Skeletal muscle satellite cell (primary cell): ENCODE results near the gene NLGN3.

ENCODE experiments used
- H3K27me3 ChIP-seq: 2 replicates; pipeline ENCODE4 v1.7.0; 2013; ENCODE audit warnings: low read length; ENCODE audit not compliant: control insufficient read depth, insufficient read depth
- H3K36me3 ChIP-seq: 2 replicates; pipeline ENCODE4 v1.7.0; 2013; ENCODE audit warnings: mild to moderate bottlenecking, control low read depth, low read length; ENCODE audit not compliant: insufficient read depth
- H3K4me1 ChIP-seq: 2 replicates; pipeline ENCODE4 v1.7.0; 2013; ENCODE audit warnings: low read length; ENCODE audit not compliant: control insufficient read depth, insufficient read depth
- H3K4me2 ChIP-seq: 2 replicates; pipeline ENCODE4 v1.7.0; 2013; ENCODE audit warnings: mild to moderate bottlenecking, low read length
- H3K4me3 ChIP-seq: 2 replicates; pipeline ENCODE4 v1.7.0; 2013; ENCODE audit warnings: low read length
- H3K9ac ChIP-seq: 2 replicates; pipeline ENCODE4 v1.7.0; 2013; ENCODE audit warnings: mild to moderate bottlenecking, low read depth, low read length, moderate library complexity
- H3K9me3 ChIP-seq: replicated peaks from 2 replicates; pipeline ENCODE4 v1.7.0; 2013; ENCODE audit warnings: mild to moderate bottlenecking, control low read depth, low read length

Gene NLGN3

GRCh38 chrX:71118985-71119535 lies 25.6 kb upstream of the NLGN3 start:
- Histone ChIP-seq H3K4me3 (peak overlapping the region; percentile 72), H3K36me3 (peaks cover 20% of the 10 kb centered on the region), H3K4me1 (peaks cover 4% of the 10 kb centered on the region), H3K27me3 (no peaks in the 10 kb centered on the region), H3K4me2 (peak overlapping the region; percentile 86), H3K9ac (peak overlapping the region; percentile 90), H3K9me3 (peaks cover 3% of the 10 kb centered on the region)

GRCh38 chrX:71128166-71128833 lies 16.3 kb upstream of the NLGN3 start:
- Histone ChIP-seq H3K9me3 (no peaks in the 10 kb centered on the region), H3K36me3 (peaks cover 47% of the 10 kb centered on the region), H3K9ac (no peak overlapping the region), H3K4me2 (no peak overlapping the region), H3K4me1 (peaks cover 12% of the 10 kb centered on the region), H3K4me3 (no peak overlapping the region), H3K27me3 (no peaks in the 10 kb centered on the region)

GRCh38 chrX:71128915-71129765 lies 15.5 kb upstream of the NLGN3 start:
- peaks cover 12% of the 10 kb centered on the region for H3K4me1 ChIP-seq
- H3K9ac ChIP-seq = peak overlapping the region; percentile 30
- no peaks in the 10 kb centered on the region for H3K9me3 ChIP-seq
- no peak overlapping the region for H3K4me2 ChIP-seq
- no peak overlapping the region for H3K4me3 ChIP-seq
- H3K27me3 ChIP-seq = no peaks in the 10 kb centered on the region
- peaks cover 40% of the 10 kb centered on the region for H3K36me3 ChIP-seq

- Histone ChIP-seq H3K36me3 (peaks cover 34% of the 10 kb centered on the region), H3K9me3 (no peaks in the 10 kb centered on the region), H3K4me2 (no peak overlapping the region), H3K4me1 (peaks cover 12% of the 10 kb centered on the region), H3K27me3 (no peaks in the 10 kb centered on the region), H3K9ac (no peak overlapping the region), H3K4me3 (no peak overlapping the region)
Measured at GRCh38 chrX:71131510-71131909, 13.1 kb upstream of the NLGN3 start.

GRCh38 chrX:71140440-71140839 lies 4.2 kb upstream of the NLGN3 start:
- Histone ChIP-seq H3K4me2 (no peak overlapping the region), H3K9ac (no peak overlapping the region), H3K9me3 (no peaks in the 10 kb centered on the region), H3K4me1 (peaks cover 6% of the 10 kb centered on the region), H3K36me3 (peaks cover 25% of the 10 kb centered on the region), H3K27me3 (no peaks in the 10 kb centered on the region), H3K4me3 (no peak overlapping the region)

GRCh38 chrX:71143508-71143907 lies 1.1 kb upstream of the NLGN3 start:
- H3K9ac ChIP-seq = no peak overlapping the region

GRCh38 chrX:71147496-71148277 lies 3.0 kb downstream of the NLGN3 start:
- Histone ChIP-seq H3K36me3 (peaks cover 4% of the 10 kb centered on the region), H3K27me3 (peaks cover 11% of the 10 kb centered on the region), H3K4me3 (no peak overlapping the region), H3K9ac (no peak overlapping the region), H3K4me2 (no peak overlapping the region), H3K4me1 (peaks cover 11% of the 10 kb centered on the region), H3K9me3 (no peaks in the 10 kb centered on the region)

More at GRCh38 chrX:71143508-71143907, 1.1 kb upstream of the NLGN3 start:
- H3K36me3 ChIP-seq = peaks cover 10% of the 10 kb centered on the region
- no peak overlapping the region for H3K4me2 ChIP-seq
- H3K4me1 ChIP-seq = peaks cover 11% of the 10 kb centered on the region
- no peaks in the 10 kb centered on the region for H3K27me3 ChIP-seq
- H3K9me3 ChIP-seq = no peaks in the 10 kb centered on the region
- H3K4me3 ChIP-seq = no peak overlapping the region

- Histone ChIP-seq H3K9ac (no peak overlapping the region), H3K36me3 (peaks cover 2% of the 10 kb centered on the region), H3K4me2 (no peak overlapping the region), H3K9me3 (no peaks in the 10 kb centered on the region), H3K4me1 (peaks cover 10% of the 10 kb centered on the region), H3K4me3 (no peak overlapping the region), H3K27me3 (peaks cover 16% of the 10 kb centered on the region)
Measured at GRCh38 chrX:71148278-71148663, 3.6 kb downstream of the NLGN3 start.

- H3K27me3 ChIP-seq = peaks cover 28% of the 10 kb centered on the region
- H3K9me3 ChIP-seq = no peaks in the 10 kb centered on the region
- H3K36me3 ChIP-seq = no peaks in the 10 kb centered on the region
- no peak overlapping the region for H3K4me3 ChIP-seq
- no peaks in the 10 kb centered on the region for H3K4me1 ChIP-seq
- H3K9ac ChIP-seq = no peak overlapping the region
- H3K4me2 ChIP-seq = no peak overlapping the region
Measured at GRCh38 chrX:71151366-71151765, 6.7 kb downstream of the NLGN3 start.

GRCh38 chrX:71154196-71154595 lies 9.6 kb downstream of the NLGN3 start:
- no peaks in the 10 kb centered on the region for H3K9me3 ChIP-seq
- H3K9ac ChIP-seq = no peak overlapping the region
- H3K4me2 ChIP-seq = no peak overlapping the region
- H3K4me1 ChIP-seq = no peaks in the 10 kb centered on the region
- peaks cover 28% of the 10 kb centered on the region for H3K27me3 ChIP-seq
- no peak overlapping the region for H3K4me3 ChIP-seq
- H3K36me3 ChIP-seq = no peaks in the 10 kb centered on the region

- Histone ChIP-seq H3K4me1 (no peaks in the 10 kb centered on the region), H3K4me3 (no peak overlapping the region), H3K36me3 (no peaks in the 10 kb centered on the region), H3K9ac (no peak overlapping the region), H3K9me3 (no peaks in the 10 kb centered on the region), H3K27me3 (peaks cover 26% of the 10 kb centered on the region), H3K4me2 (no peak overlapping the region)
Measured at GRCh38 chrX:71154641-71155040, 10.0 kb downstream of the NLGN3 start.
